T-helper 1 cell treated with Interleukin-12 subunit alpha and Interleukin-12 subunit beta and Interleukin-4 antibody, amounts not matched to agents 30 ng/mL and 1 ng/mL, for 36 hours (primary cell): ENCODE data around the gene VPS37C. TPM values are rescaled to one million over a fixed set of nuclear protein-coding genes. Genes with fewer than 3 reads are reported as not detected.

ENCODE experiments used
- intact Hi-C: fragments of 100-400 bp; cut with micrococcal nuclease; formaldehyde crosslinking; loops from one replicate; pipeline ENCODE4 v1.15.1; 2024
- total RNA-seq: library from RNA; stranded (reverse); gene quantifications from 2 replicates; pipeline ENCODE4 v1.2.3, GENCODE V29; 2022

VPS37C gene
- total RNA-seq, 1 donor from 2014 or later: 7.4 TPM

GRCh38 chr11:61134801-61135257 lies 26.4 kb downstream of the VPS37C start:
- intact Hi-C loops: no loop called here

GRCh38 chr11:61133956-61134662 lies 27.1 kb downstream of the VPS37C start:
- intact Hi-C loops: no loop called here

GRCh38 chr11:61133145-61133544 lies 28.1 kb downstream of the VPS37C start:
- intact Hi-C loops: no loop called here

- intact Hi-C loops: no loop called here
Observed at GRCh38 chr11:61132646-61133045, 28.6 kb downstream of the VPS37C start.

- intact Hi-C loops: loop anchor here (2.0 kb wide), 1 partner anchor 29 kb away; the partner anchor contains the start of gene VPS37C
Observed at GRCh38 chr11:61131998-61132555, 29.1 kb downstream of the VPS37C start.

GRCh38 chr11:61131586-61131985 lies 29.6 kb downstream of the VPS37C start:
- intact Hi-C loops: loop anchor here (2.0 kb wide), 1 partner anchor 29 kb away; the partner anchor contains the start of gene VPS37C

- intact Hi-C loops: loop anchor here (2.0 kb wide), 1 partner anchor 30 kb away; the partner anchor contains the start of gene VPS37C
Observed at GRCh38 chr11:61131186-61131585, 30.0 kb downstream of the VPS37C start.

GRCh38 chr11:61129639-61130523 lies 31.3 kb downstream of the VPS37C start:
- intact Hi-C loops: loop anchor here (1.0 to 2.0 kb wide), 12 partner anchors 17 to 299 kb away; partner anchors contain the start of genes PRPF19 and VPS37C

- intact Hi-C loops: loop anchor here (1.0 to 2.0 kb wide), 11 partner anchors 16 to 298 kb away; partner anchors contain the start of gene PRPF19
Observed at GRCh38 chr11:61128947-61129638, 32.1 kb downstream of the VPS37C start.

- intact Hi-C loops: loop anchor here (2.0 kb wide), 2 partner anchors 15 to 45 kb away; no protein-coding TSS in a partner anchor
Observed at GRCh38 chr11:61127991-61128390, 33.2 kb downstream of the VPS37C start.

- intact Hi-C loops: no loop called here
Observed at GRCh38 chr11:61126256-61126655, 35.0 kb downstream of the VPS37C start.

- intact Hi-C loops: no loop called here
Observed at GRCh38 chr11:61125310-61125684, 35.9 kb downstream of the VPS37C start.

- intact Hi-C loops: no loop called here
Observed at GRCh38 chr11:61124574-61125309, 36.5 kb downstream of the VPS37C start.

GRCh38 chr11:61123775-61124571 lies 37.3 kb downstream of the VPS37C start:
- intact Hi-C loops: no loop called here

GRCh38 chr11:61122761-61123160 lies 38.5 kb downstream of the VPS37C start:
- intact Hi-C loops: no loop called here

GRCh38 chr11:61121917-61122316 lies 39.3 kb downstream of the VPS37C start:
- intact Hi-C loops: no loop called here

- intact Hi-C loops: no loop called here
Observed at GRCh38 chr11:61121192-61121831, 39.9 kb downstream of the VPS37C start.

GRCh38 chr11:61120706-61121191 lies 40.5 kb downstream of the VPS37C start:
- intact Hi-C loops: loop anchor here (1.0 kb wide), 1 partner anchor 8 kb away; no protein-coding TSS in a partner anchor
